ENCODE measurements around the gene NT5DC2. TPM values are rescaled to one million over a fixed set of nuclear protein-coding genes. Genes with fewer than 3 reads are reported as not detected.
"Not testable (repeated sequence)": the region's sequence is repeated elsewhere in the genome, so short reads cannot be mapped to it uniquely, and the experiment has no call there.

NT5DC2 gene
- total RNA-seq, 2 experiments from 2014 or later = 46.9 to 49.5 TPM

DNA sequence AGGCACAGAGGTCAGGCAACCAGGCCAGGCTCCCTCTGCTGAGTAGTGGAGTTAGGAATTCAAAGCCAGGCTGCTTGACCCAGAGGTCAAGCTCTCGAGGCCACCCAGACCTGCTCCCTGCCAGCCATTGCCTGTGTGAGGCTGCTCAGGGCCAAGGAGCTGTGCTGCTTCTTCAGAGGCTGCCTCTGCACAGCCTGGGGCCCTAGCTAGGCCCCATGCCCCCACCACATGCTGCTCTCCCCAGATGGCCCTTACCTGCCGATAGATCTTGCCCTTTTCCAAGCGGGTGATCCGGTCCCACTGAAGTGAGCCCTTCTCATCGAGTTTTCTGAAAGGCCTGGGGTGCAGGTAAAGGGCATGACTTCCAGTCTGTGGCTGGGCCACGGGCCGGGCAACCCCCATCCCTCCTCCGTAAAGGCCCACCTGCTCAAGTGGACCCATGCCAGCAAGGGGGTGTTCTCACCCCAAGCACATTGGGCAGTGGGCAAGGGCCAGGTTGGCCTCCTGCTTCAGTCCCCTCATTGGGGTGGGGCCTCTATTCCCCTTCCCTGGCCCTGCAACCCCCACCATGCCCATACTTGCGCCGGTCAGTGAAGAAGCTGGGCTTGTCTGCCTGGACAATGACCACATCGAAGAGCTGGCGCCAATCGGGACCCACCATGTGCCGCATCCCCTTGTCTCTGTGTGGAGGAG lies 6.5 kb downstream of the NT5DC2 start:
- peaks cover 2% of the 10 kb centered on the region for H3K4me1 Mint-ChIP-seq (ENCODE audit: low read depth)
- ChIA-PET CTCF (no interaction called here), POLR2A (no interaction called here)
- H3K36me3 Mint-ChIP-seq = peaks cover 7% of the 10 kb centered on the region
- no peak overlapping the region for H3K4me3 Mint-ChIP-seq
- no peaks in the 10 kb centered on the region for H3K27me3 Mint-ChIP-seq
- no peak overlapping the region for H3K27ac Mint-ChIP-seq
- no peak for DNase-seq
- H3K9me3 Mint-ChIP-seq = no peaks in the 10 kb centered on the region
- intact Hi-C loops (cut with micrococcal nuclease) = no loop called here

GRCh38 chr3:52526671-52527038 lies 7.0 kb downstream of the NT5DC2 start:
- H3K27ac Mint-ChIP-seq; H3K4me3 Mint-ChIP-seq; CTCF ChIA-PET; intact Hi-C loops (cut with micrococcal nuclease); H3K9me3 Mint-ChIP-seq; DNase-seq; H3K4me1 Mint-ChIP-seq (ENCODE audit: low read depth); H3K27me3 Mint-ChIP-seq; H3K36me3 Mint-ChIP-seq; POLR2A ChIA-PET: not testable (repeated sequence)

DNA sequence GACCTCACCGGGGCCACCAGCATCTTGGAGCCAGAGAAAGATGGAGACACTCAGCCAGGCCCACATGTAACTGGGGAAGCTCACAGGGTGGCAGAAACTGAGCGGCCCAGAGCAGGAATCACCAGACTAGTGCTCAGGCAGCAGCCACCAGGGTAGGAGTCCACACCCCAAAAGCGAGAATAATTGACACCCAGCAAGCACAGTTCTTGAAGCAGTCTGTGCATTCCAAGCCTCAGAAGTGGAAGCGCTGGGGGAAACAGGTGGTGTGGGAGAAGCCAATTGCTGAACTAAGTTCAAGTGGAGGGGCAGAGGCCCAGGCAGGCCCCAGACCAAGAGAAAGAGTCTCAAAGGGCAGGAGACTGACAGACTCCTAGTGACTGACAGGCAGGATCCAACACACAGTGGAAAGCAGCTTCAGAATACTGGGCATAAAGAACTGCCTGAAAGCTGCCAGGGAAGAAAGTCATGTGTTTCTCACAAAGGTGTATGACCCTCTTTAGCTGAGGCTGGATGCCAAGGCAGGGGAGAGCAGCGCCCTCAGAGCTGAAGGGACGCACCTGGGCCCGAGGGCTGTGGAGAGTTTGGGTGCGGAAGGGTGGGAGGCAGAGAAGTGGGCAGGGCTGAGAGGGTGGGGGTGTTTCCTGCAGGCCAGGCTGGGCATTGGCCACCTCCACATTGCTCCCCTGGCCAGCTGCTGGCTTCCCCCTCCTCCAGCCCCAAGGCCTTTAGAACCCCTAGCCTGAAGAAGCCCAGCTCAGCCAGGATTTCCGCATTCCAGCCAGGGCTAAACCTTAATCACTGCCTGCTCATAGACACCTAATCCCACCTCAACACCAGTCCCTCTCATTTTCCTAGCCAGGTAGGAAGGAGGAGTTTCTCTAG lies 7.7 kb downstream of the NT5DC2 start:
- POLR2A ChIA-PET = no interaction called here
- no peaks in the 10 kb centered on the region for H3K27me3 Mint-ChIP-seq

DNA sequence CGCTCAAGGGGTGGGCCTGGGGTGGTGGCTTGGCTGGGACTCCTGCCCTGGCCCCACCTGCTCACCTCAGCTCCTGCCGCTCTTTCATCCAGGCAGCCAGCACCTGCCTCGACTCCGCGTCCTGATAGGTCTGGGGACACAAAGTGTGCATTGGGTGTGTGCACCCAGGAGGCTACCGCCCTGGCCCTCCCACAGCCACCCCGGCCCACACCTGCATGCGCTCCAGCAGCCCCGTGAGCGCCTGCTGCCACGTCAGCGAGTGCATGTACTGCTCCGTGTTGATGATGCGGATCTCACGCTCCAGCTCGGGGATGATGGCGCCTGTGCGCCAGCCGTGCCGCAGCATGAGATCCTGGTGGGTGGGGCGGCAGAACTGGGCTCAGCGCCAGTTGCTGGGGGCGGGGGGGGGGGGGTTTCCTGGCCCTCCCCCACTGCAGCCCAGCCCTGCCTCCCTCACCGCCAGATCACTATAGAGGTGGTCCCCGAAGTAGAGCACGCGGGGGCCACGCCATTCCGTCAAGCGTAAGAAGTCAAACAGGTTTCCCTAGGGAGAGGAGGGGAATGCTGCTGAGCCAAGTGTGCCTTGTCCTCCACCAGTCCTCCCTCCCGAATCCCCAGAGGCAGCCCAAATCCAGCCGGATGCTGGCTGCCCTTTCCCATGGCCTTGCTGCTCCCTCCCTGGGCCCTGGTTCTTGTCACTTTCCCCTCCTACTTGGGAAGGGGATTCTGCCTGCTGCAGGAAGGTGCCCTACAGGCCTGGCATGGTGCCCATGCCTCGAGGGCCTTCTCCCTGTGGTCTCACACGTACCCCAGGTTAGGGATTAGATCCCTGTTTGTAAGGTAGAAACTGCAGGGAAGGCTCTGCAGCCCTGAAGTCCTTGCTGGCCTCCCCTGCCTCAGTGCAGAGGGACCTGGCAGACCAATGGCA lies 8.6 kb downstream of the NT5DC2 start:
- no peak for DNase-seq
- H3K36me3 Mint-ChIP-seq = peaks cover 7% of the 10 kb centered on the region

More for the DNA sequence above, 7.7 kb downstream of the NT5DC2 start:
- no peak for DNase-seq
- CTCF ChIA-PET = no interaction called here
- Mint-ChIP-seq H3K4me1 (ENCODE audit: low read depth) (no peaks in the 10 kb centered on the region), H3K36me3 (peaks cover 7% of the 10 kb centered on the region), H3K4me3 (no peak overlapping the region), H3K9me3 (no peaks in the 10 kb centered on the region), H3K27ac (no peak overlapping the region)
- intact Hi-C loops (cut with micrococcal nuclease) = no loop called here

DNA sequence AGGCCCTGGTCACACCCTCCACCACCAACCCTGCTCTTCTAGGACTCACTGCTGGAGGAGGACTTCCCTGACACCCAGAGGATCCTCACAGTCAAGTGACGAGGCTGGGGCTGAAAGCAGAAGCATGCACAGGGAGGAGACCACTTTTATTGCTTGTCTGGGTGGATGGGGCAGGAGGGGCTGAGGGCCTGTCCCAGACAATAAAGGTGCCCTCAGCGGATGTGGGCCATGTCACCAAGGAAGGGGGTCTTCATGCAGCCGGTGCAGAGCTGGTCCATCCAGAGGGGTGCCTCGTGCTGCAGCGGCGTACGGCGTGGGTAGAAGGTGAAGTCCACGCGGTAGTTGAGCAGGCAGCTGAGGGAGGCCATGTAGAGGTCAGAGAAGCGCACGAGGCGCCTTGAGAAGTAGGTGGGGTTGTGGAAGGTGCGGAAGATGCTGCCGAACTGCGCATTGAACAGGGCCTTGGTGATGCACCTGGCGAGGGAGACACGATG lies 9.4 kb downstream of the NT5DC2 start:
- Mint-ChIP-seq H3K4me3 (no peak overlapping the region), H3K36me3 (peaks cover 7% of the 10 kb centered on the region), H3K27ac (no peak overlapping the region), H3K27me3 (no peaks in the 10 kb centered on the region), H3K9me3 (no peaks in the 10 kb centered on the region), H3K4me1 (ENCODE audit: low read depth) (no peaks in the 10 kb centered on the region)
- DNase-seq = no peak
- ChIA-PET POLR2A (no interaction called here), CTCF (no interaction called here)
- intact Hi-C loops (cut with micrococcal nuclease) = no loop called here

More for the DNA sequence above, 8.6 kb downstream of the NT5DC2 start:
- H3K4me1 Mint-ChIP-seq (ENCODE audit: low read depth) = no peaks in the 10 kb centered on the region
- no peak overlapping the region for H3K4me3 Mint-ChIP-seq
- H3K27ac Mint-ChIP-seq = no peak overlapping the region
- intact Hi-C loops (cut with micrococcal nuclease) = no loop called here
- no peaks in the 10 kb centered on the region for H3K27me3 Mint-ChIP-seq
- ChIA-PET CTCF (no interaction called here), POLR2A (no interaction called here)
- no peaks in the 10 kb centered on the region for H3K9me3 Mint-ChIP-seq

- Mint-ChIP-seq H3K9me3 (no peaks in the 10 kb centered on the region), H3K27me3 (no peaks in the 10 kb centered on the region), H3K36me3 (peaks cover 7% of the 10 kb centered on the region), H3K4me1 (ENCODE audit: low read depth) (no peaks in the 10 kb centered on the region), H3K27ac (no peak overlapping the region), H3K4me3 (no peak overlapping the region)
- no peak for DNase-seq
- intact Hi-C loops (cut with micrococcal nuclease) = no loop called here
- CTCF ChIA-PET = no interaction called here
- POLR2A ChIA-PET = no interaction called here
Measured at GRCh38 chr3:52523386-52524257, 10.0 kb downstream of the NT5DC2 start.

- H3K36me3 Mint-ChIP-seq = peaks cover 7% of the 10 kb centered on the region
- H3K4me3 Mint-ChIP-seq = no peak overlapping the region
- ChIA-PET CTCF (no interaction called here), POLR2A (no interaction called here)
- H3K27ac Mint-ChIP-seq = no peak overlapping the region
- no peaks in the 10 kb centered on the region for H3K27me3 Mint-ChIP-seq
- intact Hi-C loops (cut with micrococcal nuclease) = no loop called here
- no peaks in the 10 kb centered on the region for H3K9me3 Mint-ChIP-seq
- no peaks in the 10 kb centered on the region for H3K4me1 Mint-ChIP-seq (ENCODE audit: low read depth)
- no peak for DNase-seq
Measured at GRCh38 chr3:52522651-52523251, 10.9 kb downstream of the NT5DC2 start.

GRCh38 chr3:52521881-52522650 lies 11.6 kb downstream of the NT5DC2 start:
- H3K4me3 Mint-ChIP-seq = no peak overlapping the region
- intact Hi-C loops (cut with micrococcal nuclease) = no loop called here
- no peaks in the 10 kb centered on the region for H3K27me3 Mint-ChIP-seq
- H3K27ac Mint-ChIP-seq = no peak overlapping the region
- H3K9me3 Mint-ChIP-seq = no peaks in the 10 kb centered on the region
- ChIA-PET POLR2A (no interaction called here), CTCF (no interaction called here)
- no peaks in the 10 kb centered on the region for H3K4me1 Mint-ChIP-seq (ENCODE audit: low read depth)
- peaks cover 7% of the 10 kb centered on the region for H3K36me3 Mint-ChIP-seq
- no peak for DNase-seq

DNA sequence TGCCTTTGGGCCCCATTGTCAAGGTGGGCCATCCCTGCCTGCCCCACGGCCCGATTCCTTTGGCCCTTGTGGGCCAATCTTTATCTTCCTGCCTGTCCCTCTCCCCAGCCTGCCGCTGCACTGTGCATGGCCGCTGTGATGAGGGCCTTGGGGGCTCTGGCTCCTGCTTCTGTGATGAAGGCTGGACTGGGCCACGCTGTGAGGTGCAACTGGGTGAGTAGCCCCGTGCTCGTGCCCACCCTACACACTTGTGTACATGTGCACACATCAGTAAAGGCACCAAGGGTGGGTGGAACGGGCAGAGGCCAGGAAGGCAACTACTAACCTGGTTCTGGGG lies 12.2 kb downstream of the NT5DC2 start:
- H3K36me3 Mint-ChIP-seq = peaks cover 7% of the 10 kb centered on the region
- no peaks in the 10 kb centered on the region for H3K4me1 Mint-ChIP-seq (ENCODE audit: low read depth)
- H3K27me3 Mint-ChIP-seq = no peaks in the 10 kb centered on the region
- no peak overlapping the region for H3K4me3 Mint-ChIP-seq
- no peak overlapping the region for H3K27ac Mint-ChIP-seq
- ChIA-PET CTCF (no interaction called here), POLR2A (no interaction called here)
- no peaks in the 10 kb centered on the region for H3K9me3 Mint-ChIP-seq
- no peak for DNase-seq
- intact Hi-C loops (cut with micrococcal nuclease) = no loop called here

- ChIA-PET POLR2A (no interaction called here), CTCF (no interaction called here)
- no peak overlapping the region for H3K27ac Mint-ChIP-seq
- no peak for DNase-seq
- peaks cover 7% of the 10 kb centered on the region for H3K36me3 Mint-ChIP-seq
- intact Hi-C loops (cut with micrococcal nuclease) = no loop called here
- no peaks in the 10 kb centered on the region for H3K9me3 Mint-ChIP-seq
- H3K27me3 Mint-ChIP-seq = no peaks in the 10 kb centered on the region
- H3K4me1 Mint-ChIP-seq (ENCODE audit: low read depth) = no peaks in the 10 kb centered on the region
- no peak overlapping the region for H3K4me3 Mint-ChIP-seq
Measured at GRCh38 chr3:52520716-52521487, 12.8 kb downstream of the NT5DC2 start.
